ENCODE measurements around the gene DCC.

The DCC gene

GRCh38 chr18:52339891-52340371, at the start of gene DCC:
Gene DCC, plus strand, starts transcription at chr18:52340197. Its CDS starts 591 bp downstream, at chr18:52340788.
- DNase-seq = peak; percentile 69

- no peak for DNase-seq
These were observed 29.3 kb upstream of the DCC start for GRCh38 chr18:52310651-52311050.

- no peak for DNase-seq
These were observed 28.7 kb upstream of the DCC start for GRCh38 chr18:52311331-52311730.

GRCh38 chr18:52312346-52312745, 27.7 kb upstream of the DCC start:
- DNase-seq = no peak

- DNase-seq = no peak
These were observed 26.8 kb upstream of the DCC start for GRCh38 chr18:52313213-52313612.

- no peak for DNase-seq
These were observed 20.5 kb upstream of the DCC start for GRCh38 chr18:52319424-52319983.

GRCh38 chr18:52322307-52322706, 17.7 kb upstream of the DCC start:
- no peak for DNase-seq

GRCh38 chr18:52323802-52324201, 16.2 kb upstream of the DCC start:
- DNase-seq = no peak

- DNase-seq = no peak
These were observed 14.0 kb upstream of the DCC start for GRCh38 chr18:52325997-52326396.

GRCh38 chr18:52333860-52334259, 6.1 kb upstream of the DCC start:
- DNase-seq = no peak

GRCh38 chr18:52334307-52334706, 5.7 kb upstream of the DCC start:
- DNase-seq = no peak

- no peak for DNase-seq
These were observed 5.1 kb upstream of the DCC start for GRCh38 chr18:52334896-52335295.

GRCh38 chr18:52337276-52337675, 2.7 kb upstream of the DCC start:
- DNase-seq = no peak

- no peak for DNase-seq
These were observed 557 bp downstream of the DCC start for GRCh38 chr18:52340406-52341102.

- no peak for DNase-seq
These were observed 1.1 kb downstream of the DCC start for GRCh38 chr18:52341103-52341432.

GRCh38 chr18:52341608-52342381, 1.8 kb downstream of the DCC start:
- peak; percentile 49 for DNase-seq

GRCh38 chr18:52342456-52342855, 2.5 kb downstream of the DCC start:
- no peak for DNase-seq

- no peak for DNase-seq
These were observed 3.1 kb downstream of the DCC start for GRCh38 chr18:52343138-52343537.

GRCh38 chr18:52343731-52344340, 3.8 kb downstream of the DCC start:
- DNase-seq = no peak

- DNase-seq = no peak
These were observed 4.9 kb downstream of the DCC start for GRCh38 chr18:52344881-52345280.

- no peak for DNase-seq
These were observed 5.4 kb downstream of the DCC start for GRCh38 chr18:52345428-52345827.

GRCh38 chr18:52348209-52348608, 8.2 kb downstream of the DCC start:
- no peak for DNase-seq

GRCh38 chr18:52349498-52349897, 9.5 kb downstream of the DCC start:
- no peak for DNase-seq

GRCh38 chr18:52352920-52353319, 12.9 kb downstream of the DCC start:
- no peak for DNase-seq

Data from right forelimb (tissue), 1 donor.